Measurements from ENCODE around the gene PCBD2.
"Not testable (repeated sequence)": the region's sequence is repeated elsewhere in the genome, so short reads cannot be mapped to it uniquely, and the experiment has no call there.

The PCBD2 gene

DNA sequence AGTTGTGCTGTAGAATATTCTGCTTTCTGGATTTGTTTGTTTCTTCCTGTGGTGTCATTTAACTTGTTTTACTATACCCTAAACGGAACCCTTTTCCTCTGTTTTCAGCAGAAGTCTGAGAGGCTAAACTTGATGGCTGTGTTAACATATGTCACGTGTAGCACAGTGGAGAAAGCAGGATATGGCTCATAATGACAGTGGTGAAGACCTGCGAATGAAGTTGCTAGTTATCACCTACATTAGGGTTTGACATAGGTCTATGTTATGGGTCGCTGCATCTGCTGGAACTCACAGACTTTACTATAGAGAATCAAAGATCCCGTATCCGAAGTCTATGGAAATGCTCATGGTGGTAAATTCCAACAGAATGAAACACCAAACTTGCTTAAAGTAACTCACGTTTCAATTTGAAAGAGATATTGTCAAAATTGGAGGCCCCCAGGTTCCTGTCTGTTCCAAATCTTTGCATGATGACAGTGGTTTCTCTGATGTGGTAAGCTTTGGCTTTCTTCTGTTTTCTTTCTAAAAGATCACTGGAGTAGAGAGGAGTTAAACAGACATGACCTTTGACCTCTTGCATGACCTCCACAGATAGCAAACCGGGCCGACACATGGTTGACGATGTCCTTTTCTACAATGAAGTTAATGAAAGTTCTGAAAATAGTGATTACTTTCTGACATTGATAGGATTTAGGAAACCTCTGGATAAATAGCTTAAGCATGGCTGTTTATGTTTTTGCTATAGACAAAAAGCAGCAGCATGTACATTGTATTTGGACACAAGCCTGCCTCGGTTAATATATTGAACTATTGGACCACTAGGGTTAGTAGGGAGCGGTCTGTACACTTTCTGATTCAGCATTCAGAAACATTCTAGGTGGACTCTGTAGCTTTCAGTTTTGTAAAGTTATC, 59.7 kb downstream of the PCBD2 start:
- DNase-seq, result no peak

DNA sequence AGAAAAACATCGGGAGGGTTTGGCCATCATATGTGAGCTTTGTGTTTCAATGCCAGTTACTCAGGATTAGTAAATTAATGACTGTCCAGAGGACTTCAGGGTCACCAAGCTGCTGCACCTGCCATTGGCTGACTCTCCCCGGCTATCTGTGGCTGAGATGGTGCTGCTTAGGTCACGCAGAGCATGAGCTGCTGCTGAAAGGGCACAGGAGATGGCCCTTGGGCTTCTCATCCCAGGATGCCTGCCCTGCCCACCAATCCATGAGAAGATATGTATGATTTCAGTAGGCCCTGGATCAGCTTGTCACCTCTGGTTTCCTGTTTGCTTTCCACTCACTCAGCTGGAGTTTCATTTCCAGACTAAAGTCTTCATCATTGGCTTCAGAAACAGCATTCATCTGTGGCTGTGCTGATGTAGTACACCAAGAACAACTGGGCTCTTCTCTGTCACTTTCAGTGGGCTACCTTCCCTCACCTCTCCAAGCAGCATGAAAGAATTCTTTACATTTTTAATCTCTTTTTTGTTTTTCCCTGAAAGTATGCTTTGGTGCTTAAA, 60.4 kb downstream of the PCBD2 start:
- no peak for DNase-seq

DNA sequence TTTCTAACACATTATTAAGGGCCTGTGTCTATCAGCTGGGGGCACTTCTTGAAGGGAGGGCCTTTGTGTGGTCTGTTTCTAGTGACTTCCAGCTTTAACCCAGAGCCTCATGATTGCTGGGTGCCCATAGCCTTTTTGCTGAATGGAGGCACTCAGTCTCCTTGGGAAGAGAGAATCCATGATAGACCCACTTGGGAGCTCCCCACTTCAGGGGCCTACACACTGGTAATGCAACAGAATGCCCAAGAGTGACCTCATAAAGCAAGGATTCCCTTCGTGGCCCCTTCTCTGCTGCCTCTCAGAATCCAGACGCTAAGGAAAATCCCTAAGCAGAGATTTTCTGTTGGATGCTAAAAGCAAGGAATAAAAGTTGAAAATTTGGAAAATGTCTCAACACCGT, 62.7 kb downstream of the PCBD2 start, which contains the start of gene CATSPER3:
Gene CATSPER3, plus strand, starts transcription at position 301 of the 400 bp plus-strand sequence. Its CDS starts 85 bp downstream, at position 386.
- no peak for DNase-seq

DNA sequence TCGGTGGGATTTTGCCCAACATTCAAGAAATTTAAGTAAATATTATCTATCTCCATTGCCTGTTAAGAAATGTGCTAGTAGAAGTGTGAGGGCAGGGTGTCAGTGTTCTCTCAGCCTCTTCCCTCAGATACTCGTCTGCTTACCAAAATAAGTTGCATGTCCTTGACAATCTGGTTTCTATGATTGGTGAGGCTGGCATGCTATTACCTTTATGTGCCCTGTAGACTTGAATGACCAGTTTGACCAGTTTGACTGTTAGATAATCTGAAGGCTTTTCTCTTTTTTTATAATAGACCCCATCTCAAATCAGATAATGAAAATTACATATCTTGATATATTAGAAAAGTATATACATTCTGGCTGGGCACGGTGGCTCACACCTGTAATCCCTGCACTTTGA, 63.1 kb downstream of the PCBD2 start:
- peak; percentile 6 for DNase-seq

DNA sequence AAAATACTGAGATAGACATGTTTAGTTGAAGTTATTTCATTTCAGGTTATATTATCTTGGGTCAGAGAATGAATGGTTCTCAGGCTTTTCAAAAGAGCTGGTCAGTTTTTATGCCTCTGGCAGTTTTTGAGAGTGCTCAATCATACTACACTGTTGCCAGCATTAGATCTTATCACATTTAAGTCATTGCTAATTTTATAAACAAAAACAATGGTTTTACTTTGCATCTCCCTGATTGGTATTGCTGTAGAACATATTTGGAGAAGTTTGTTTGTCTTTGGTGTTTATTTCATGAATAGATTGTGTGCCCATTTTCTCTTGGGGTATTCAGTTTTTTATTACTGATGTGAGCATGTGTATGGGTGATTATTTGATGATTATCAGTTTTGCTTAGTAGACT, 64.2 kb downstream of the PCBD2 start:
- peak; percentile 4 for DNase-seq

DNA sequence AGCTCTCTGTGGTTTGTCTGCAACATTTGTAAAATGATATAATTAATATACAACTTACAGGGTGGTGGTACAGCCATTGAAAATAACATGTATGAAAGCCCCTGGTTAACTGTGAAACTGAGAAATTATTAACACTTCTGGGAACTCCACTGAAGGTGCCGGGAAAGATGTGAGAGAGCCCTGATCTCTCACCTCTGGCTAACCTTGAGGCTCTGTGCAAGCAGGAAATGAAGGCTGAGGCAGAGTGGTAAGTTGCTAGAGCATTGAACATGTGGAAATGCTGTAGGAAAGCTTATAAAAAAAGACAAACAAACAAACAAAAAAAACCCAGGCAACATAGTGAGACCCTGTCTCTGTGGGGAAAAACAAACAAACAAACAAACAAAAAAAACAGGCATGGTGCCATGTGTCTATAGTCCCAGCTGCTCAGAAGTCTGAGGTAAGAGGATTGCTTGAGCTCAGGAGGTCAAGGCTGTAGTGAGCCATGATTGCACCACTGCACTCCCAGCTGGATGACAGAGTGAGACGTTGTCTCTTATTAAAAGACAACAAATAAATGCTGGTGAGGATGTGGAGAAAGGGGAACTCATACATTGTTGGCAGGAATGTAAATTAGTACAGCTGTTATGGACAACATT, 70.3 kb downstream of the PCBD2 start:
- no peak for DNase-seq

DNA sequence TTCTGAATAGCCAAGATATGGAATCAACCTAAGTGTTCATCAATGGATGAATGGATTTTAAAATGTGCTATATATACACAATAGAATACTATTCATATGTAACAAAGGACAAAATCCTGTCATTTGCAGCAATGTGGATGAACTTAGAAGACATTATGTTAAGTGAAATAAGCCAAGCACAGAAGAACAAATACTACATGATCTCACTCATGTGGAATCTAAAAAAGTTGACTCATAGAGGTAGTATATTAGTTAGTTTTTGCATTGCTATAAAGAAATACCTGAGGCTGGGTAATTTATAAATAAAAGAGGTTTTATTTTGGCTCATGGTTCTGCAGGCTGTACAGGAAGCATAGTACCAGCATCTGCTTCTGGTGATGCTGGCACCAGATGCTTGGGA, 70.9 kb downstream of the PCBD2 start:
- DNase-seq, result no peak

DNA sequence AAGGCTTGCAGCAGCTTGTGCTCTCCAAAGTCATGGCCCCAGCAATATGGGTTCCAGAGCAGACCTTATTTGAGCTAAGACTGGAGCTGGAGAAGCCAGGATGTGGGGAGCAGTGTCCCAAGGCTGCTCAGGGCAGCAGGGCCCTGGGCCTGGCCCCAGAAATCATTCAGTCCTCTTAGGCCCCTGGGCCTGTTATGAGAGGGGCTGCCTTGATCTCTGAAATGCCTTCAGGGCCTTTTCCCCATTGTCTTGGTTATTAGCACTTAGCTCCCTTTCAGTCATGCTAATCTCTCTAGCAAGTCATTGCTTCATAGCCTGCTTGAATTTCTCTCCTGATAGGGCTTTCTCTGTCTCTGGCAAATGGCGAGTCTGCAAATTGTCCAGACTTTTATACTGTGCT, 71.9 kb downstream of the PCBD2 start:
- DNase-seq, result no peak

DNA sequence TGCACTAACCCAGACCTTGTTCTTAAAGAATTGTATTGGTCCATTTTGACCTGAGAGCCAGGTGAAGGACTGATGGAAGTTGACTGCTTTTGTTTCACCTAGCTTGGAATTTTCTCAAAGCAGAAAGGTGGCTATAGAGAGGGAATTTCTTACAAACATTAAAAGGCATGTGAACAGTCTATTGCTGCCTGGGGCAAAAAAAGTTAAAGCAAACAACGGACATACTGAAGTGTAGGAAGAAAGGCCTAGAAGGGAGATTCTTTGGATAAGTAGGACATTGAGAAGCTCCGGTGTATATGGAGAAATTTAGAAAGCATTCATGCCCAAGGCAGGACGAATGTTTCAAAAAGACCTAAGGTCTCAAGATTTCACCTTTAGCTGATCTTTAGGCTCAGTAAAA, 74.5 kb downstream of the PCBD2 start:
- DNase-seq, result no peak

DNA sequence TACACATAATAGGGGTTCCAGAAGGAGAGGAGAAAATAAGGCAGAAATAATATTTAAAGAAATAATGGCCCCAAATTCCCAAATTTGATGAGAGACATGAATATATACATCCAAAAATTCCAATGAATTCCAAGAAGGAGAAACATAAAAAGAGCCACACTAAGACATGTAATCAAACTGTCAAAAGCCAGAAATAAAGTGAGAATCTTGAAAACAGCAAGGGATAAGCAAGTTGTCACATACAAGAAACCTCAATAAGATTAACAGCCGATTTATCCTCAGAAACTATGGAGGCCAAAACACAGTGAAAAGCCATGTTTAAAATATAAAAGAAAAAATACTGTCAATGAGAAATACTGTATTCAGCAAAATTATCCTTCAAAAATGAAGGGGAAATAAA, 77.3 kb downstream of the PCBD2 start:
- DNase-seq, result no peak

DNA sequence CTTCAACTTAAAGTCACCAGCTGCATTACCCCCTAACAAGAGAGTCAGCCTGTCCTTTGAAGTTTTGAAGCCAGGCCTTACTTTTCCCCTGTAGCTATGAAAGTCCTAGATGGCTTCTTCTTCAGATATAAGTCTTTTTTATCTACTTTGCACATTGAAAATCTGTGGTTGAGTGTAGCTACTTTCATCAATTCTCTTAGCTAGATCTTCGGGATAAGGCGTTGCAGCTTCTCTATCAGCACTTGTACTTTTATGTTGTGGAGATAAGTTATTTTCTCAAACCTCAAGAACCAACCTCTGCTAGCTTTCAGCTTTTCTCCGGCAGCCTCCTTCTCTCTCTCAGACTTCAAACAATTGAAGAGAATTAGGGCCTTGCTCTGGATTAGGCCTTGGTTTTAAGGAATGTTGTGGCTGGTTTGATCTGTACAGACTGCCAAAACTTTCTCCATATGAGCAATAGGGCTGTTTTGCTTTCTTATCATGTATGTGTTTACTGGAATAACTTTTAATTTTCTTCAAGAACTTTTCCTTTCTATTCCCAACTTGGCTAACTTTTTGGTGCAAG, 84.4 kb downstream of the PCBD2 start:
- no peak for DNase-seq

DNA sequence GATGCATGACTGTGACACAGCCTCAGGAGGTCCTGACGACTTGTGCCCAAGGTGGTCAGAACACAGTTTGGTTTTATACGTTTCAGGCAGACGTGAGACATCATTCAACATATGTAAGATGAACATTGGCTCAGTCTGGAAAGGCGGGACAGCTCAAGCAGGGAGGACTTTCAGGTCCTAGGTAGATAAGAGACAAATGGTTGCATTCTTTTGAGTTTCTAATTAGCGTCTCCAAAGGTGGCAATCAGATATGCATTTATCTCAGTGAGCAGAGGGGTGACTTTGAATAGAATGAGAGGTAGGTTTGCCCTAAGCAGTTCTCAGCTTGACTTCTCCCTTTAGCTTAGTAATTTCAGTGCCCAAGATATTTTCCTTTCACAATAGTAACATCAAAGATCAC, 85.3 kb downstream of the PCBD2 start:
- not testable (repeated sequence) for DNase-seq

DNA sequence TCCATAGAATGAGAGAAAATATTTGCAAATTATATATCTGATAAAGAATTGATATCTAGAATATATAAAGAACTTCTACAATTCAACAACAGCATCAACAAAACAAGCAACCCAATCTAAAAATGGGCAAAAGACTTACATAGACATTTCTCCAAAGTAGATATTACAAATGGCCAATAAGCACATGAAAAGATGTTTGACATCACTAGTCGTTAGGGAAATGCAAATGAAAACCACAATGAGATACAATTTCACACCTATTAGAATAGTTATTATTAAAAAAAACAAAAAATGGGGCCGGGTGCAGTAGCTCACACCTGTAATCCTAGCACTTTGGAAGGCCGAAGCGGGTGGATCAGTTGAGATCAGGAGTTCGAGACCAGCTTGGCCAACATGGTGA, 87.2 kb downstream of the PCBD2 start:
- no peak for DNase-seq

DNA sequence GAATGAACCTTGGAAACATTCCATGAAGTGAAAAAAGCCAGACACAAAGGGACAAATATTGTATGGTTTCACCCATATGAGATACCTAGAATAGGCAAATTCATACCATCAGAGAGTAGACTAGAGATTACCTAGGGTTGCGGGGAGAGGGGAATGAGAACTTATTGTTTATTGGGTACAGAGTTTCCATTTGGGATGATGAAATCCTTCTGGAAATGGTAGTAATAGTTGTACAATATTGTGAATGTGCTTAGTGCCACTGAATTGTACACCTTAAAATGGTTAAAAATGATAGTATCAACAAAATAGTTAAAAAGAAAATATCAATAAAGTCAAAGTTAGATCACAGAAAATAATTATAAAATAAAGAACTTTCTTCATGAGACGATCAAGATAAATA, 88.2 kb downstream of the PCBD2 start:
- DNase-seq, result no peak

DNA sequence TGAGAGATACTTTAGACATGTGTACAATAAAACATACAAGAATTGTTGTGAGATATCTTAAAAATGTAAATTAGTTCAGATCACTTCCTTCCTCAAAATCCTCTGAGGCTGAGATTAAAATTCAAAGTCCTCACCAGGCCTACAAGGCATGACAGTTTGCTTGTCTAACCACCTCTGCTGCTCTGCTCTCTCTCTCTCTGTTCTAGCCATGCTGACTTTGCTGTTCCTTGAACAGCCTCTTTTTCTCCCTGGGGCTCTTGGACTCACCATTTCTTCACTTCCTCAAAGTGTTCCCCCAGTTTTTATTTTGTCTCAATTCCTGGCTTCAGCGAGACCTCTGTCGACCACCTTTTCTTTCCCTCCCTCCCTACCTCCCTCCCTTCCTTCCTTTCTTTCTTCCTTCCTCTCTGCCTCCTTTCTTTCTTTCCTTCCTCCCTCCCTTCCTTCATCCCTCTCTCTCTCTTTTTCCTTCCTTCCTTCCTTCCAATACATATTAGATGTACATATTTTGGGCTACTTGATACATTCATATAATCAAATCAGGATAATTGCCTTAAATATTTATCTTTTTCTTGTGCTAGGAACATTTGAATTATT, 89.7 kb downstream of the PCBD2 start:
- no peak for DNase-seq

DNA sequence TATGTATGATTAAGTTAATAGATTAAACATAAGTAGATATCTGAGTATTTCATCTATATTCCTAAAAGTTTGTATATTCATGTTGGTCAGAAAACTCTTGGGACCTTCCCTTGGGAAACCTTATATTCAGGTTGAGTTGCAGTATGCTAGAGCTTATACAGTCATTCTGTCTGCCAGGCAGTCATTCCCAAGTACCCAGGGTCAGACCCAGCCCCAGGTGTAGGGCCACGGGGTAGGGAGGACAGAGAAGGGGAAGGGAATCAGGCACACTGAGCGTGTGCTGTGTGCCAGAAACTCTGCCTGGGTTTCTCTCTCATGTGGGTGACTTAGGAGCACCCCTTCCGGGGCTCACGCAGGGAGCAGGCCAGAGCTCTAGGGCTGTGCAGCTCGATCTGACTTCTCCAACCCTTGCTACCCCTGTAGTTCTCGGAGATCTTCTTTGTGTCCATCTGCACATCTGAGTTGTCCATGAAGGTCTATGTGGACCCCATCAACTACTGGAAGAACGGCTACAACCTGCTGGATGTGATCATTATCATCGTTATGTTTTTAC, 91.0 kb downstream of the PCBD2 start:
- no peak for DNase-seq

DNA sequence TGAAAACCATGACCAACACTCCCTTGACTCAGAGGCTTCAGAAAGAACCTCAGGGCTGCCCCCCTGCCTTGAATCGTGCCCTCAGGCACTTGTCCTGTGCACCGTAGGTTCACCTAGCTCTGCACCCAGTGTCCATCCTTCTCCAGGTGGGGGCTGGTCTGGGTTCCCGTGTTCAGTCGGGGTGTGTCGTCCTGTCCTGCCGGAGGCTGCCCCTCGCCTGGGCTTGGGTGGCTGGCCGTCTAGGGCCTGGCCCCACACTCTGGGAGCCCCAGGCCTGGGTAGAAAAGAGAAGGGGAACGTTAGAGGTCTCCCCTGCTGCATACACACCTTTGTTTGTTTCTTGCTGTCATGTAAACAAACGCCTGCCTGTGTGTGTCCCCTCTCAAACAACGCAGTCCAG, 92.1 kb downstream of the PCBD2 start:
- no peak for DNase-seq

DNA sequence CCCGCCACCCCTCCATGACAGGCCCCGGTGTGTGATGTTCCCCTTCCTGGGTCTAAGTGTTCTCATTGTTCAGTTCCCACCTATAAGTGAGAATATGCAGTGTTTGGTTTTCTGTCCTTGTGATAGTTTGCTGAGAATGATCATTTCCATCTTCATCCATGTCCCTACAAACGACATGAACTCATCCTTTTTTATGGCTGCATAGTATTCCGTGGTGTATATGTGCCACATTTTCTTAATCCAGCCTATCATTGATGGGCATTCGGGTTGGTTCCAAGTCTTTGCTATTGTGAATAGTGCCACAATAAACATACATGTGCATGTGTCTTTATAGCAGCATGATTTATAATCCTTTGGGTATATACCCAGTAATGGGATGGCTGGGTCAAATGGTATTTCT, 93.1 kb downstream of the PCBD2 start:
- not testable (repeated sequence) for DNase-seq

DNA sequence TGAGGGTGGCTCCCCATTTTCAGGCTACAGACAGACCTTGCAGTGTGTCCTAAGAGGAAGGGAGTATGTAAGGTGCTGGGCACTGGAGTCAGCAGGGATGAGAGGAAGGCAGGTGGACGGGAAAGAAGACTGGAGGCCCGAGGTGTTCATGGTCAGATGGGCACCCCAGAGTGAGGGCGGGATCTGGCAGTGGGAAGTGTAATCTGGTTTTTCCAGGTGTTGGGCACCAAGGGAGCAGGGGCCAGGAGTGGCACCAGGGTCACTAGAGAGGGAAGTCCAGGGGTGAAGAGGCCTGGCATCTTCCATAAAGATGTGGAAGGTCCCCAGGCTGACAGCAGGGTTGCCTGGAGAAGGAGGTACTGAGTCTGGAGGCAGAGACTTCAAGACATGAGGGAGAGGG, 99.4 kb downstream of the PCBD2 start:
- no peak for DNase-seq

DNA sequence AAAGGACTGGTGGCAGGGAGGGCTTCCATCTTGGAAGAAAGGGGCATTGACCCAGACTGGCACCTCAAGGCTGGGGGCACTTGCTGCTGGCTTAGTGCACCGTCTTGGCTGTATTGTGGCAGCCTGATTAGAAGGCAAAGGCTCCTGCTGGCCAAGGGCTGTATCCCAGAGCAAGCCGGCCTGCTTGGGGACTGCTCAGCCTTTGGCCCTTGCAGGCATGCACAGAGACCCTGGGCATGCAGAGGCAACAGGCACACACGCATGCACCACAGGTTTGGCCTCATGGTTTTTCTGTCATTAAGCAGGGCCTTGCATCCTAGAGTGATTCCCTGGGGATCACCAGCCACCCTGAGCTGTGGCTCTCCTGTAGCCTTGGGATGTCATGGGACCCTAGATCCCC, 100.1 kb downstream of the PCBD2 start:
- DNase-seq, result no peak

DNA sequence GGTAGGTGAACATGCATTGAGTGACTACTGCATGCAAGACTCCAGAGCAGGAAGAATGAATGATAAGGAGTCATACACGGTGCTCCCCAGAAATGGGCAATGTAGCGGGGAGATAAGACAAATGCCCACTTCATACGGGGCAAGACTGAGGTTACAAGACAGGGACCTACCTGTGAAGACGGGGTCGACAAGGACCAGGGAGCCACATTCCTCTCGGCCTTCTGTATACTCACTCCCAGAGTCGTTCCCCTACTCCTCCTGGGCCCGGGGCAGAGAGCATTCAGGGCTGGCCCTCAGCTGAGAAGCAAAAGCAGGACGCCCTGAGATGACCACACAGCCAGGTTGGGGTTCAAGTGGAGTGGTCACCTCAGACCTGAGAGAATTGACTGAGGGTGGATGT, 102.4 kb downstream of the PCBD2 start:
- DNase-seq, result no peak

DNA sequence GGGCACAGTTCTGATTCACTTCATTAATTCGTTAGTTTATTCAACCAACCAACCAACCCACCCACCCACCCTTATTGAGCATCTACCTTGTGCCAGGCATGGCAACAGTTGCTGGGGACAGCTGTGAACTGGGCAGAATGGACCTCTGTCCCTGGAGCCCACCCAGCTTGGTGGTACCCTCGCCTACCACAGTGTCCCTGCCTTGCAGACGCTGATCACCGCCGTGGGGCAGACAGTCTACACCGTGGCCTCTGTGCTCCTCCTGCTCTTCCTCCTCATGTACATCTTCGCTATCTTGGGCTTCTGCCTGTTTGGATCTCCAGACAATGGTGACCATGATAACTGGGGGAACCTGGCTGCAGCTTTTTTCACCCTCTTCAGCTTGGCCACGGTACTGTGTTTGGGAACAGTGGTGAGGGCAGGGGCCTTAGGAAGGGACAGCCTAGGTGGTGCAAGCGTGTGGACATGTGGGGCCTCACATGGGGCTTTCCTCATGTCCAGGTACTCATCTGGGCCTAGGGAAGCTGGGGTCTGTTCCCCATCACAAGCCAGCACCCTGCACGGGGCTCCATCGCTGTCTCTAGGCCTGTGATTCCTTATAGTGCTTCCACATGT, 102.9 kb downstream of the PCBD2 start:
- no peak for DNase-seq

DNA sequence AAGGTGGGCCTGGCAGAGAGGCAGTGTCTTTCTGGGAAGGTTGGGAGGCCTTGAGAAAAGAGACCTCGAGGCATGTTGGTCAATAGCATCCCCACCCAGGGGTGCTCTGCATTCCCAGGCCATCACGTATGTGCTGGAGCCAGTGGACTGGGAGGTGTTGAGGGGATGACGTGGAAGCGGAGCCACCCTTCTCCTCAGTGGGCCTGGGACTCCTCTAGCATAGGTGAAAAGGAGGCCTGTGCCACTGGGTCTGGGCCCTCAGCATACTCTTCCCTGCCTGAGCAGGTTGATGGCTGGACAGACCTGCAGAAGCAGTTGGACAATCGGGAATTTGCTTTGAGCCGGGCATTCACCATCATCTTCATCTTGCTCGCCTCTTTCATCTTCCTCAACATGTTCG, 103.6 kb downstream of the PCBD2 start:
- no peak for DNase-seq

All from NCI-H526 treated with DMSO at 0.1 percent for 48 hours (cell line).